ENCODE data around the gene FBXL22.

FBXL22 gene

GRCh38 chr15:63623232-63623969 is 26.2 kb downstream of the FBXL22 start:
- TF ChIP-seq CTCF (IDR thresholded peaks at IDR 0.05; ENCODE audit: low read depth, low read length), result no peak

GRCh38 chr15:63626955-63627354 is 29.8 kb downstream of the FBXL22 start:
- H3K4me3 ChIP-seq (replicated peaks in 1 of 2; ENCODE audit: low read depth in 2 of 2, low read length in 2 of 2), result no peak overlapping the region
- TF ChIP-seq CTCF (IDR thresholded peaks at IDR 0.05; ENCODE audit: low read depth, low read length), result no peak
- no peak for DNase-seq (ENCODE audit: low read depth in 2 of 2)

More at GRCh38 chr15:63623232-63623969, 26.2 kb downstream of the FBXL22 start:
- DNase-seq (ENCODE audit: low read depth in 2 of 2), result no peak
- H3K4me3 ChIP-seq (replicated peaks in 1 of 2; ENCODE audit: low read depth in 2 of 2, low read length in 2 of 2), result no peak overlapping the region

GRCh38 chr15:63628123-63628822 is 31.1 kb downstream of the FBXL22 start:
- H3K4me3 ChIP-seq (replicated peaks in 1 of 2; ENCODE audit: low read depth in 2 of 2, low read length in 2 of 2), result no peak overlapping the region
- TF ChIP-seq CTCF (IDR thresholded peaks at IDR 0.05; ENCODE audit: low read depth, low read length), result no peak
- no peak for DNase-seq (ENCODE audit: low read depth in 2 of 2)

- no peak for TF ChIP-seq CTCF (IDR thresholded peaks at IDR 0.05; ENCODE audit: low read depth, low read length)
- no peak overlapping the region for H3K4me3 ChIP-seq (replicated peaks in 1 of 2; ENCODE audit: low read depth in 2 of 2, low read length in 2 of 2)
- DNase-seq (ENCODE audit: low read depth in 2 of 2), result no peak
Measured at GRCh38 chr15:63630036-63630751, 33.0 kb downstream of the FBXL22 start.

- H3K4me3 ChIP-seq (replicated peaks in 1 of 2; ENCODE audit: low read depth in 2 of 2, low read length in 2 of 2), result no peak overlapping the region
- DNase-seq (ENCODE audit: low read depth in 2 of 2), result no peak
- TF ChIP-seq CTCF (IDR thresholded peaks at IDR 0.05; ENCODE audit: low read depth, low read length), result no peak
Measured at GRCh38 chr15:63633312-63633711, 36.1 kb downstream of the FBXL22 start.

GRCh38 chr15:63634154-63634553 is 37.0 kb downstream of the FBXL22 start:
- DNase-seq (ENCODE audit: low read depth in 2 of 2), result peak in 1 of 2 donors; percentile 21
- TF ChIP-seq CTCF (IDR thresholded peaks at IDR 0.05; ENCODE audit: low read depth, low read length), result no peak
- no peak overlapping the region for H3K4me3 ChIP-seq (replicated peaks in 1 of 2; ENCODE audit: low read depth in 2 of 2, low read length in 2 of 2)

Measured in cardiac fibroblast (primary cell).